OCI-LY3 (cell line): ENCODE measurements around the gene NRK.
"Not testable (repeated sequence)": the region's sequence is repeated elsewhere in the genome, so short reads cannot be mapped to it uniquely, and the experiment has no call there.

Source experiments
- H2AFZ ChIP-seq: fragments of 200-600, 300-600 bp; shearing (Covaris generic); 2 replicates; pipeline ENCODE4 v1.6.0; 2014; ENCODE audit warnings: antibody characterized with exemption, low read depth, low read length
- H3K27ac ChIP-seq: fragments of 200-600, 300-600 bp; sonication (generic); 2 replicates; pipeline ENCODE4 v1.5.1; 2014; ENCODE audit warnings: mild to moderate bottlenecking, low read length, moderate library complexity, mixed read lengths
- H3K27me3 ChIP-seq: fragments of 200-600, 300-600 bp; sonication (generic); 2 replicates; pipeline ENCODE4 v1.6.1; 2014; ENCODE audit warnings: low read depth, low read length, mixed read lengths
- H3K36me3 ChIP-seq: fragments of 200-600, 300-600 bp; sonication (generic); replicated peaks from 2 replicates; pipeline ENCODE3; 2014; ENCODE audit warnings: low read depth, low read length, mixed read lengths
- H3K4me1 ChIP-seq: fragments of 300-600, 200-600 bp; sonication (generic); 2 replicates; pipeline ENCODE4 v1.6.1; 2014; ENCODE audit warnings: low read length, mixed read lengths
- H3K4me2 ChIP-seq: fragments of 200-600, 300-600 bp; sonication (generic); 2 replicates; pipeline ENCODE4 v1.6.1; 2014; ENCODE audit warnings: low read length, mixed read lengths
- H3K4me3 ChIP-seq: fragments of 300-600, 200-600 bp; sonication (generic); 2 replicates; pipeline ENCODE4 v1.5.1; 2014; ENCODE audit warnings: antibody characterized with exemption, mild to moderate bottlenecking, low read length, moderate library complexity
- H3K79me2 ChIP-seq: fragments of 300-600, 200-600 bp; shearing (Covaris generic); 2 replicates; pipeline ENCODE4 v1.6.1; 2014; ENCODE audit warnings: mild to moderate bottlenecking, low read length, mixed read lengths
- H3K9ac ChIP-seq: fragments of 300-600, 200-600 bp; shearing (Covaris generic); 2 replicates; pipeline ENCODE4 v1.6.0; 2014; ENCODE audit warnings: mild to moderate bottlenecking, low read length, moderate library complexity
- H3K9me3 ChIP-seq: fragments of 200-600, 300-600 bp; shearing (Covaris generic); 2 replicates; pipeline ENCODE4 v1.6.1; 2014; ENCODE audit warnings: low read length, mixed read lengths; ENCODE audit not compliant: insufficient read depth
- H4K20me1 ChIP-seq: fragments of 200-600, 300-600 bp; sonication (generic); 2 replicates; pipeline ENCODE4 v1.6.1; 2016; ENCODE audit warnings: low read length, mixed read lengths; ENCODE audit not compliant: insufficient read depth
- CTCF ChIP-seq: fragments of 200-600, 300-600 bp; sonication (generic); IDR thresholded peaks from 2 replicates; pipeline ENCODE4 v1.5.1; 2014; ENCODE audit warnings: antibody characterized with exemption, low read length, low read depth
- EZH2phosphoT487 ChIP-seq: fragments of 200-600 bp; shearing (Covaris generic); IDR thresholded peaks from 2 replicates; pipeline ENCODE4 v1.6.1; 2018; ENCODE audit warnings: antibody characterized with exemption, mixed run types, low read depth

Gene NRK

GRCh38 chrX:105822138-105823091 is at the start of gene NRK:
TSS of gene NRK (plus strand) at chrX:105822539. CDS start at chrX:105822846, 307 bp downstream.
- Histone ChIP-seq H3K4me2 (no peak within 1 kb of the TSS), H3K9me3 (no peaks in the 10 kb centered on the region), H3K27ac (no peak within 1 kb of the TSS), H3K4me1 (peaks cover 12% of the 10 kb centered on the region), H3K4me3 (no peak within 1 kb of the TSS), H3K27me3 (no peaks in the 10 kb centered on the region), H2AFZ (no peak within 1 kb of the TSS), H3K79me2 (no peaks in the 10 kb centered on the region), H3K9ac (no peak within 1 kb of the TSS), H3K36me3 (no peaks in the 10 kb centered on the region), H4K20me1 (no peaks in the 10 kb centered on the region)
- TF ChIP-seq EZH2phosphoT487 (no peak), CTCF (no peak)

- H3K9ac ChIP-seq: no peak overlapping the region
- no peak for TF ChIP-seq CTCF
- H3K9me3 ChIP-seq: no peaks in the 10 kb centered on the region
These were observed 48.5 kb upstream of the NRK start for GRCh38 chrX:105773801-105774200.

GRCh38 chrX:105775679-105776078 is 46.7 kb upstream of the NRK start:
- Histone ChIP-seq H2AFZ (no peak overlapping the region), H3K9me3 (no peaks in the 10 kb centered on the region), H3K4me1 (no peaks in the 10 kb centered on the region), H3K79me2 (no peaks in the 10 kb centered on the region), H3K4me3 (no peak overlapping the region), H3K9ac (no peak overlapping the region), H3K4me2 (no peak overlapping the region), H3K27ac (no peak overlapping the region), H4K20me1 (no peaks in the 10 kb centered on the region), H3K27me3 (no peaks in the 10 kb centered on the region), H3K36me3 (no peaks in the 10 kb centered on the region)
- TF ChIP-seq EZH2phosphoT487 (no peak), CTCF (no peak)

More at GRCh38 chrX:105773801-105774200, 48.5 kb upstream of the NRK start:
- H3K36me3 ChIP-seq: no peaks in the 10 kb centered on the region
- no peaks in the 10 kb centered on the region for H3K27me3 ChIP-seq
- no peak overlapping the region for H3K4me3 ChIP-seq
- H3K4me2 ChIP-seq: no peak overlapping the region
- no peak overlapping the region for H2AFZ ChIP-seq
- no peak overlapping the region for H3K27ac ChIP-seq
- H3K79me2 ChIP-seq: no peaks in the 10 kb centered on the region
- no peaks in the 10 kb centered on the region for H3K4me1 ChIP-seq
- H4K20me1 ChIP-seq: no peaks in the 10 kb centered on the region

GRCh38 chrX:105781804-105782203 is 40.5 kb upstream of the NRK start:
- no peaks in the 10 kb centered on the region for H3K27me3 ChIP-seq
- TF ChIP-seq EZH2phosphoT487 (no peak), CTCF (no peak)
- no peak overlapping the region for H3K9ac ChIP-seq
- no peaks in the 10 kb centered on the region for H3K79me2 ChIP-seq
- no peaks in the 10 kb centered on the region for H3K36me3 ChIP-seq
- no peak overlapping the region for H3K4me3 ChIP-seq
- H3K4me1 ChIP-seq: no peaks in the 10 kb centered on the region
- no peaks in the 10 kb centered on the region for H3K9me3 ChIP-seq
- no peak overlapping the region for H3K4me2 ChIP-seq
- H2AFZ ChIP-seq: no peak overlapping the region
- no peaks in the 10 kb centered on the region for H4K20me1 ChIP-seq
- H3K27ac ChIP-seq: no peak overlapping the region

GRCh38 chrX:105796877-105797276 is 25.5 kb upstream of the NRK start:
- H3K4me2 ChIP-seq, H4K20me1 ChIP-seq, H3K9me3 ChIP-seq, H3K4me1 ChIP-seq, H3K79me2 ChIP-seq, H3K4me3 ChIP-seq, H3K36me3 ChIP-seq, H2AFZ ChIP-seq, H3K9ac ChIP-seq, H3K27me3 ChIP-seq, H3K27ac ChIP-seq: not testable (repeated sequence)
